CD4-positive, alpha-beta T cell treated with Interleukin-12 subunit alpha and Interleukin-12 subunit beta, for 1 hour (primary cell): Measurements from ENCODE around the gene ATRIP.

Experiments
- DNase-seq: peaks from one replicate; pipeline ENCODE4 v3.0.0-alpha.2; 2020

The ATRIP gene

DNA sequence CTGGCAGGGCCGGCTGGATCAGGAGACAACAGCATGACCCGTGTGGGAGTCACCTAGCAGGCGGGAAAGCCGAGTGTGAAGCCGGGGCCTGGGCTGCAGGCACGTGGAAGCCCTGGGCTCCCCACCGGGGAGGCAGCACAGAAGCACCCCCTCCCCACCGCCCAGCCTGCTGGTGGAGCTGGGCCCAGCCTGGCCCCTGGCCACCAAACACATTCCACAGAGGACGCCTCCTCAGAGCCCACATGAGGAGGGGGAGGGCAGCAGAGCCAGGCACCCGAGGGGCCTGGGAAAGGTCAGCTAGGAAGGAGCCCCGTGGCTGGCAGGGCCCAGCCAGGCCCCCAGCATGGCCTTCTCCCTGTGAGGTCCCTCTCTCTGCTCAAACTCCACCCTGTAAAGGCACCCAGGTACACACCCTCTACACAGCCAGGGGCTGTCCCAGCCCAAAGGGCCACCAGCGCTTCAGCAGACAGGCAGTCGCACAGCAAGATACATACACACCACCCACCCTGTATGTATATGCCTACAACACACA, 21.2 kb upstream of the ATRIP start:
- no peak for DNase-seq

DNA sequence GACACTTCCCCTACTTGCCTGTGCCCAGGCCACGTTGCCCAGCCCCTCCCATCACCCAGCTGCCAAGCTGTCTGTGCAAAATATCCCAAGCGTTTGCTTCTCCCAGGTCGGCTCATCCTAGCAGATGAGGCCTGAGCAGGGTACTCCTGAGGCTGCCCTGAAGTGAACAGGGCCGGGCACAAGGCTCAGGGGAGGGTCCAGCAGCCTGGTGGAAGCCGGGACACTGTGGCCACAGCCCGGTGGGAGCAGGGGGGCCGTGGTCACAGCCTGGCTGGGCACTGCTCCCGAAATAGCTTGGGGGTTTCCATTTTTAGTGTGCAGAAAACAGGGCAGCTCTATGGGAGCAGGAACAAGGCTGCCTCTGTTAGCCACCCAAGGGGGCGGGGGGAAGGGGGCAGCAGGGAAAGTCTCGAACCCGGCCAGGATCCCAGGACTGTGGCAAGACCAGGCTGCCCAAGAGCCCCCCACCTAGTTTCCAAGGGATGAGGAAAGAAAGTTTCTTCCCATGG, 20.1 kb upstream of the ATRIP start:
- DNase-seq = no peak

DNA sequence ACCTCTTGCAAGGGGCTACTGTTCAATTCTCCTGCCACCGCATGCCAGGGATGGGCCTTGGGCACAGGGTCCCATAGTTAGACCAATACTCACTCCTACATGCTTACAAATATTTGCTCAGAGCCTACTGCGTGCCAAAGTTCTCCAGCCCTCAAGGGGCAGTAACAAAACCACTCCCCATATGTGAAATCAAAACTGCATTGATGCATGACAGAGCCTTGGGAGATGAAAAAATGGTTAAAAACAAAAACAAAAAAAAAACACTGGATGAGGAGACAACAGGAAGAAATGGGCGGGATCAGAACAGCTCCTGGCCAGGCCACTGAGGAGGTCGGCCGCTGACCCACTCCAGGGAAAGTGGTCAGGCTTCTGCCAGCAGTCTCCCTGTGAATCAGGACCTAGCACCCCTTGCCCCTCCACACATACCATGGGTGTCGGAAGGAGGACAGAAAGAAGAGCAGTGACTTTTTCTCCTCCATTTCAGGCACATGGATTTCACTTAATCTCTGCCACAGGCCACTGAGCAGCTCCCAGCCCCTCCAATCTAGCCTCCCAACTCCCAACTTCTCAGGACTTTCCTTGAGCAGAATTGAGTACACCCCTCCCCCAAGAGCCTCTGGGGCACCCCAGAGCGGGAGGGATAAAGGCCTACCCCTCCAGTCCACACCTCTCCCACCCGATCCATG, 19.4 kb upstream of the ATRIP start:
- DNase-seq = no peak

DNA sequence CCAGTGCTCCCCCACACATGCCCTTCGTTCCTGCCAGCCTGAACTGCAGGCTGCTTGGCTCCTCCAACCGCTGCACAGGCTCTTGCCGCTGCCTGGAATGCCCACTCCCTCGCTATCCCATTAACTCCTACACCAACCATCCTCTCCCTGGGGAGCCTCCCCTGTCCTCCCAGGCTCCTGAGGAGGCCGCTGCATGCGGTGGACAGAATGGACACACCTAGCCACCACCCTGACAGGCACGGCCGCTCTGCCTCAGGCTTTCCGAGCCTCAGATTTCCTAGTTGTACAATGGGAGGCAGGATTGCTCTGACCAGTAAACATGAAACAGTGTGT, 18.9 kb upstream of the ATRIP start:
- no peak for DNase-seq

DNA sequence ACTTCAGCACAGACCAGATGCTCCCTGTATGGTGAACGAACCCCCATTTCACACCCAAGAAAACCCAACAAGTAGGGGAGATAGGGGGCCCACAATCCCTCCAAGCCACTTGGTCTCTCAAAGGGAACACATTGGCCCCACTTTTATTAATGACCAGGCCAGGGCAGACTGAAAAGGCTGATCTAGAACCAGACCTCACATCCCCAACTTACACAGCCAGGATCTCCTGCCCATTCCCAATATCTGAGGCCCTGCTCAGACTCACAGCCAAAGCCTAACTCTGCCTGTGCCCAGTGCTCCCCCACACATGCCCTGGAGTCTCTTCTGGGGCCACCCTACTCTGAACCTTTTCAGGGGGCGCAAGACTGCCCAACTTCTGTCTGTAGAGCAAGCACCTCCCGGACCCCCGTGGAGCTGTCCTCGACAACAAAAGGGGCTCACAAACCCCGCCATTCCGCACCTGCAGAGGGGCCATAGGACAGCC, 18.4 kb upstream of the ATRIP start:
- no peak for DNase-seq

DNA sequence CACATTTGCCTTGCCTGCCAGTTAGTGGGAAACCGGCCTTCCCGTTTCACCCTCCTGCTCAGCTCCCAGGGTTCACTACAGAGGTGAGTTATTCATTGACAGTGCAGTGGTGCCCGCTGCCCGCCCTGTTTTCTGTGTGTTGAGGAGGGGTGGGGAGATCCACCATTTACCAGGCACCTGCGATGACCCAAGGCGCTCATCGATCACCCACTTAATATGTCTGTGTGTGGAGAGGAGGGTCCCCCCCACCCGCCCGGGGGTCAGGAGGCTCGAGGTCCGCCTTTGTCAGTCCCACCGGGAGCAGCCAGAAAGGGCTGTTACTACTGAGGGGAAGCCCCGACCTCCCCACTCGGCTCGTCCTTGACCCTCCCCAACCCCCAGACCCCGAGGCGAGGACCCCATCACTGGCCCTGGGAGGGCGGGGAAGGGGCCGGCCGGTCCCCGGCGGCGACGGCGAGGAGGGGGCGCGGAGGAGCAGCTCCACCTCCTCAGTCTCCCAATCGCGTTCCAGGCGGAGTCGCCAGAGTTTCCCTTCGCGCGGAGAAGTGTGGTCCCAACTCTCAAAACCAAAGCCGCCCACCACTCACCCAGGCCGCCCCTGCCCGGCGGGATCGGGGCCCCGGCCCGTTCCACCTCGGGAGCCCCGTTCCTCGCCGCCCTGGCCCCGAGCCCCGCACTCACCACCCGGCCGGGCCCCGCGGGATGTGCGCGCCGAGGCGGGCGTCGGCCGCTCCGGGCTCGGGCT, 17.8 kb upstream of the ATRIP start:
- DNase-seq = no peak

DNA sequence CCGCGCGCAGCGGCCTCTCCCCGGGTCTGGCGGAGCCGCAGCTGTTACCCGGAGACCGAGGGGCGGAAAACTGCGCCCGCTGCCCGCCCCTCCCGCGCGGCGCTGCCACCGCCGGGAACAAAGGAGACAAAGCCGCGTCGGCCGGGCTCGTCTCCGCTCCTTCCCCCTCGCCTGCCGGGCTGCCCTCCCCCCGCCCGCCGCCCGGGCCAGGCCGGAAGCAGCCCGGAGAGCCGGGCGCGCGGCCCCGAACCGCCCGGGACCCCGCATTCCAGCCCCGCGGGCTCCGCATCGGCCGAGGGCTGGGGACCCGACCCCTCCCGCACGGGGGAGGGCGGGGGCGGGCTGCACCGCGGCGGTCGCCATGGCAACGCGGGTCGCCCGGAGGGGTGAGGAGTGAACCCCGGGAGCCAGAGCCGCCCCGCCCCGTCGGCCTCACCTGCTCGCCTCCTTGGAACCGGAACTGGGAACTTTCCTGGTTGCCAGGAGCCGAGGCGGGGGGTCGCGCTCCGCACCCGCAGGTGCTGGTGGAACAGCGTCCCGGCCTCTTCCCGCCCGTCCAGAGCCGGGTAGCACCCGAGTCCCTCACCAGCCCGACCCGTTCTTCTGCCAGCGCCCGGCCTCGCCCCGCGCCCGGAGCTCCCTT, 17.1 kb upstream of the ATRIP start:
- peak; percentile 74 for DNase-seq

DNA sequence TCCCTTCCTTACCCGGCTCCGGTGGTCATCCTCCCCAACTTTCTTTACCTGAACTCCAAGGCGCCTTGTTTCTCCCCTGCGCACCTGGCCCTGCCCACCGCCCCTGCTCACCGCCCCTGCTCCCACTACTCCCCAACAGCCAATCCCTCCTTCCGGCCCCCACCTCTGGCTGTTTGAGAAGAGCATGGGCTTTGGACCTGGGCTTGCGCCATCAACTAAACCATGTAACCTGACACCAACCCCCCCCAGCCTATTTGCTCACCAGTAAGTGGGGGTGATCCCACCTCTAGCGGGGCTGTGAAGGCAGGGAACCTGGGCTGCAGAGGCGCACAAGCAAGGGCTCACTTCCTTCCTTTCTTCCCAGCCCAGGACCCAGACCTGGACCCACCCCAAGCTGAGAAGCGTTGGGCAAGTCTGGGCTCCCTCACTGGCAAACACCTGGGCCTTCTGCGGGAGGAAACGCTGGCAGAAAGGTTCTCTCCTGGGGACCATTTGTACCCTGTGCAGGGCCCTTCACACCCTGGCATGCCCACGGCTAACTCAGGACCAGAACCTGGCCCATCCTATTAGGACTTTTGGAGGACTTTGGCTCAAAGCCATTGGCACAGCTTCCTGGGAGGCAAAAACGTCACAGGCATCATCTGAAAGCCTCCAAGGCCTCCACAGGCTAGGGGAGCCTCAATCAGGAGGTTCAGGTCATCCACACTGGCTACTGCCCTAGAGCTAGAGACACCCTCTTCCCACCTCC, 16.4 kb upstream of the ATRIP start, which contains the start of gene PLXNB1:
PLXNB1 (minus strand) TSS at position 127 of the 748 bp plus-strand sequence. CDS start 5,475 bp downstream, outside the sequence.
- DNase-seq = no peak

DNA sequence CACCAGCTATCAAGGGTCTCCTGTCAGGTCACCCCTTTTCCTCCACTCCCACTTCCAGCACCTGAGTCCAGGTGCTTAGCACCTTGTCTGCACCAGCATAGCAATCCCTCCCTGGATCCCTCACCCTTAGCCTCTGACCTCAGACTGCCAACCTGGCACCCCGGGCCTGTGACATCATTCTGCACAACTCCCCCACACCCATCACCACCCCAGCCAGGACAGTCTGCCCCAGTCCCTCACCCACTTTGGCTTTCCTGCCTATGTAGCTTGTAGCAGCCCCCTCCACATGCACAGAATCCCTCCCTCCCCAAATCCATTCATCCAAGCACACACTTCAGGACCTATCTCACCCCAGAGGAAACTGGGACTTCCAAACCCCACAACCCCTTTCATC, 15.8 kb upstream of the ATRIP start:
- no peak for DNase-seq

DNA sequence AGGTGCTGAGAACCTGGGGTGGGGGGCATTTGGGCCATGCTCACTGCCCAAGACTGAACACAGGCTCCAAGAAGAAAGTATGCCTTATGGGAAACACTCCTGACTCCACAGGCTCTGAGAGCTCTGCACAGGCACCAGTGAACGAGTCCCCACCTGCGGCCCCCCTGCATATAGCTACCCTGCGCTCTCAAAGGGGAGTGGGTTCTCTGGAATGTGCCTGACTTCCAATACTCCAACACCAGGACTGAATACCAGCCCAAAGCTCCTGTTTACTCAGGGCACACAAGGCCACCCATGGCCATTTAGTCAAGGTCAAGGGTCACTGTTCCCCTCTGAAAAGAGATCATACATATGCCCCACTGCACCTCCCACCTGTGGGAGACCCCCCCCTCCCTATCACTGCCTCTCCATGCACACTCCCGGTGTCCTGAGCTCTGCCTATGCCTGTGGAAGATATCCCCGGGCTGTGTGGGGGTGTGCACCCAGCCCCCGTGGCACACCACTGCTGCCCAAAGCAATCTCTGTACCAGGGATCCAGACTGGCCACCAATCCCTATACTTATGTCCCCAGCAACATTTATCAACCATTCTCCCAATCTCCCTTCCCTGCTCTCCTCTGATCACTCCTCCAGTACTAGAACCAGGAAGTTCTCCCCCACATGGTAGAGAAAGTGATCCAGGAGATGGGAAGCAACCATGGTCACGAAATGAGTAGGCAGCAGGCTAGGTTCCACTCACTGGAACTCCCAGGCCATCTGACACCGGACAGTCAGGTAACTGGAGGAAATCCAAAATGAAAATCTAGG, 15.1 kb upstream of the ATRIP start:
- DNase-seq = no peak

DNA sequence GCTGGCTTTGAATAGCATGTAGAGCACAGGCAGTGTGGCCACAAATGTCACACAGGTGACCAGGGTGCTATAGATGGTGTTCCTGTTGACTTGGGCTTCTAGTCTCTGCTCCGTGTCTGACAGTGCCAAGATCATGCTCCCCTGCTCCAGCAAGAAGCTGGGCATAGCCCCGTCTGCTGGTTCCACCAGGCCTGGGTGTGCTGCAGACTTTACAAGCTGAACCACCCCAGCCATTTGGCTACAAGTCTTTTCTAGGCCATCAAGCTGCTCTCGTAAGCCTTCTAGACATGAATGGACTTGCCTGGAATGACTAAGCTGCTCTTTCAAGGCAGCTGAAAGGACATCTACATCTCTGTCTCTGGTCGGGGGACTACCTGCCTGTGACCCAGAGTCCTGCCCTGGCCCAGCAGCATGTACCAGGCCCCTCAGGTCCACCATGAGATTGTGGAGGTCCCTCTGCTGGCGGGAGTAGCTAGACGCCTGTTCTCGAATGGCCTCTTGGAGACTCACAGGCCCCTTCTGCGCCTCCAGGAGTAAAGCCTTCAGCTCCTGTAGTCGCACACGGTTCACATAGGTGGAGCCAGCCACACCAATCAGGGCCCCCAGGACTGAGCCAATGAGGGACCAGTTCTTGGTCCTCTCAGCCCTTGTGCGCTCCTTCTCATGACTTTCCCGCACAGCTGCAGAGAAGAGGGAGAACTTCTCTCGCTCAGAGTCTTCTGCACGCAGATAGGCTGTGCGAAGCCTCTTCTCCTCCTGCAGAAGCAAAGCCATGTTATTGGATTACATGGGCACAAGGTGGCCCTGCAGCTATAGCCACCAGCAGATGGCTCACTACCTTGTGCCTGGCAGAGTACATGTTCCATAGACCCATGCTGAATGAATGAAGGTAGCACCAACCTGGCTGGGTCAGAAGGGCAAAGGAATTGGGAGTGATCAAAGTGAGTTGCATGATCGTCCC, 13.8 kb upstream of the ATRIP start:
- no peak for DNase-seq

DNA sequence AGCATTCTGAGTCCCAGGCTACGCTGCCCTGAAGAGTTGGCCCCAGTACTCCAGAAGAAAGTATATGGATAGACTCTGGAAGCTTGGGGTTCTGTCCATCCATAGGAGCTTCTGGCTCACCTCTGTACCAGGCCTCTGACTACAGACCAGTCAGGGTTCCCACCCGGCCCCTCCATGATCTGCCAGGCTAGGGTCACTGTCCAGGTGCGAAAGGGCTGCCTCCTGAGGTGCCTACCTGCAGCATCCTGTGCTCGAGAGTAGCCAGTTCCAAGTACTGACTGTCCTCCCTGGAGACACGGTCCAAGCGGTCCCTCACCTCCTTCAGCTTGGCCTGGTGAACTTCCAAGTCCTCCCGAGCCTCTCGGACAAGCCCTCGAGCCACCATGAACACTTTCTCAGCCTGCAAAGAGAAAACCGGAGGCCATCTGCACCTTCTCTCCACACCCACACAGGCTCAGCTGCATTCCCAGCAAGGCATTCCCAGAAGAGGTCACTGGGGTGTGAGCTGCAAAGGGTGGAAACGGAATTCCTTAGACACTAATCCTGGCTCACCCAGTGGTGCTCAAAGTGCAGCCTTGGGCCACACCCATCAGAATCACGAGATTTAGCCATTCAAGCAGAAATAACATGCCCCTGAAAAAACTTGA, 12.9 kb upstream of the ATRIP start:
- DNase-seq = no peak

DNA sequence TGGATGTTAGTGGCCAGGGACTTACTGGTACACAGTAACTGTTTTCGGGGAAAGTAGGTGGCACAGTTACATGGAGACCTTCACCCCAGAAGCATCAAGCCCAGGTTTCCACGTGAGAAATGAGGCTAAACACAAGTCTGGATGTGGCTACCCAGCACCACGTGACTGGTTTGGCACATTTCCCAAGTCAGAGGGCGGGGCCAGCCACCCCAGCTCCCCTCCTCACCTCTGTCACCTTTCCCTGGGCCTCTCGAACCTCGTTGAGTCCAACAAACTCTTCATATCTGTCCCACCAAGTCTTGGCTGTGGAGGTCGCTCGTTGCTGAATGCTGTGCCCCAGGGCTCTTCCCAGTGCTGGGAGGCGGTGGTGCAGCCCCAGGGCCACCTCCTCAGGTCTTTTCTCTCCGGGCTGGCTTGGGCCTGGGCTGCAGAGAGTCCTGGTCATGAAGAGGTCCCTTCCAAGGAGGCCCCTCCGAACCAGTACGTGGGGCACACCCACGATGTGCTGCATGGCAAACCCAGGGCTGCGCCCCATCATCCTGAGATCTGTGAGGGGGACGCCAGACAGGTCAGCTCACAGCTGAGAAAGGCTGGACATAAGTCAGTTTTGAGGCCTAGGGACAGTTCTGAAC, 11.8 kb upstream of the ATRIP start:
- DNase-seq = no peak

DNA sequence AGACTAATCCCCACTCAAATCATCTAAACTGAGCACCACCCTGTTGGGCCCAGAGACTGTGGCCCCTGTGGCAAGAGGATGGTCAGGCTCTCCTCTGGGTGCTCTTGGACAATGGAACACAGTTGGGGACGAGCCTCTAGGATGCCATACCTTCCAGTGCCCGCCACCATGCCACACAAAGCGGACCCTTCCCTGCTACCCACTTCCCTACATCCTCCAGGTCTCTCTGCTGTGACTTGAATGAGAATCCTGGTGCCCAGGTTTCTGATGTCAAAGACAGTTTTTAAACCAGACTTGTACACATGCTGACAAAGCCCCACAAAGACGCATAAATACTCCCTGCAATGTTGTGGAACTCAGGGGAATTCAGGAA, 11.3 kb upstream of the ATRIP start:
- no peak for DNase-seq

DNA sequence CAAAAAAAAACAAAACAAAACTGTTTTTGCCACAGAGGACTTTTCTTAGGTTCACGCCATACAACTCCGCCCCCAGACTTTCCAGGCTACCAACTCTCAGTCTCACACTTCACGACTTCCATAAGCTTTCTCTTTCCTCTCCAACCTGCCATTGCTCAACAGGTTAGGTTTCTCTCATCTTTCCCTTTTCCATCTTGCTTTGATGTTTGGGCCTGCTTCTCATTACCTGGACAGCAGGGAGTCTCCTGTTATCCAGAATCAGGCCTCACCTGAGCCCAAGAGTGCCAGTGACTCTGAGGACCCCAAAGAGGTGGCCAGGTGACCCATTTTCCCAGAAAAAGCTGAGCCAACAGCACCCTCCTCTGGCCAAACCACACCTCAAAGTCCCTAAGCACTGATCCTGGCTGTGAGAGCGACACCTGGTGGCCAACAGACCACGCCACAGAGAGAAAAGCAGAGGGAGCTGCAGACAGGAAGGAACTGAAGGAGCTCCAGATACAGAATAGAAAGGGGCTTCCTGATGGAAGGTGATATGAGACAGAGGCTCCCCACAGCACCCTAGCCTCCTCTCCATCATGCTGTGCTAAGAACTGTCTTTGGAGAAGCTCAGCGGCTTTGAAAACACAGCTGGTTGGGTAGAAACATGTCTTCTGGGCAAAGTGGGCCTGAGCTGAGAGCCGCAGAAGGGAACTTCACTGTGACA, 10.6 kb upstream of the ATRIP start:
- DNase-seq = peak; percentile 89

DNA sequence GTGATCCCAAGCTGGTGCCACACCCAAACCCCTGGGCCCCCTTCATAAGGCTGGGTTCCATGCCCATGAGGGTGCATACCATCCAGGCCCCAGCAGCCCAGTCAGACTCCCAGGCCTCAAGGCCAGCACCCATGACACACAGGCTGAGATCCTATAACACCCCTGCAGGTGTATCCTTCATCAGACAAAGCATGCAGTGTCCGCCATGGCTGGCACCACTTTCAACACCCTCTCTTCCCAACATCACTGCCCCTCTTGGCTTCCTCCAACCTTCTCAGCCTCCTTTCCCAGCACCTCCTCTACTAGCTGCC, 10.1 kb upstream of the ATRIP start:
- no peak for DNase-seq

DNA sequence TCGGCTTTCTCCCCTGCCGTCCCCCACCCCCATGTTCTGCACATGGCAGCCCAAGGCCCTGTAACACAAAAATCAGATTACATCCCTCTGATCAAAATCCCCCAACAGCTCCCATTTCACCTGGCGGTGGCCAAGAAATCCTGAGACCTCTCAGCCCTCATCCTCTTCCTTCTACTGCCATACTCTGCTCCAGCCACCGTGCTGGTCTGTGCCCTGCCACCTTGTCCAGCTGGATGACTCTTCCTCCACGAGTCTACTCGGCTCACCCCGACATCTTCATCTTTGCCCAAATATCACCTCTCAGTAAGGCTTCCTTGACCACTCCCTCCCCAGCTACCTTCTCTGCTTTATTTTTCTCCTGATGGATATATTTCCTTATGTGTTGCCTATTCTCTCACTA, 9.7 kb upstream of the ATRIP start:
- no peak for DNase-seq

DNA sequence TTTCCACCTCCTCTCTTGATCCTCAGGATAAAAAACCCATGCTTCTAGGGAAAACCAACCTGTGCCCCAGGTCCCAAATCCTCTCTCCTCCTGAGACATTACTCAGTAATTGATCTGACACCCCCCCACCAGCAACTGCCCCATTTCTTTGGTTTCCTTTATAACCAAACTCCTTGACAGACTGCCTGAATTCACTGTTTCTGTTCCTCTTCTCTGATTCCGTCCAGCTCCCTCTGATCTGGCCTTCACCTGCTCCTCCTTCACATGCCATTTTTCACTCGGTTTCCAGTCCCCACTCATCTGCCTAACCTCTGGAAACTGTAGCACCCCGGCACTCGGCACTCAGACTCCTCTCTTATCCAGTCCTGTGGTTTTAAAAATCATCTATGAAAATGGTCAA, 8.7 kb upstream of the ATRIP start:
- no peak for DNase-seq
